DND-41 (cell line): ENCODE data around the gene HSBP1L1.

ENCODE experiments used
- ATAC-seq: fragments of 200-7000 bp; cut with Tn5 transposase; 3 replicates; pipeline ENCODE4 v1.9.1; 2021; ENCODE audit warnings: low read depth; ENCODE audit not compliant: insufficient read depth
- DNase-seq: peaks from one replicate; pipeline ENCODE4 v3.0.0-alpha.2; 2020
- H2AFZ ChIP-seq: 2 replicates; pipeline ENCODE4 v1.6.0; 2012; ENCODE audit warnings: low read depth, low read length
- H3K27ac ChIP-seq: 2 replicates; pipeline ENCODE4 v1.5.1; 2012; ENCODE audit warnings: low read length, inconsistent platforms
- H3K27me3 ChIP-seq: fragments of 200-600 bp; sonication (generic); 2 replicates; pipeline ENCODE4 v1.6.0; 2012; ENCODE audit warnings: low read length, mild to moderate bottlenecking, inconsistent platforms; ENCODE audit not compliant: insufficient read depth, poor library complexity
- H3K36me3 ChIP-seq: 2 replicates; pipeline ENCODE4 v1.5.1; 2012; ENCODE audit warnings: low read length, inconsistent platforms; ENCODE audit not compliant: insufficient read depth
- H3K4me1 ChIP-seq: 2 replicates; pipeline ENCODE4 v1.5.1; 2012; ENCODE audit warnings: mild to moderate bottlenecking, low read length; ENCODE audit not compliant: insufficient read depth
- H3K4me2 ChIP-seq: 2 replicates; pipeline ENCODE4 v1.6.0; 2012; ENCODE audit warnings: mild to moderate bottlenecking, moderate library complexity, low read length, inconsistent platforms; ENCODE audit not compliant: insufficient read depth
- H3K4me3 ChIP-seq, 2 experiments: fragments of 200-600 bp in 1 of 2; shearing (Covaris generic) in 1 of 2; 2 replicates each; pipeline ENCODE4 v1.5.1; 2012 to 2016; ENCODE audit warnings: inconsistent platforms in 2 of 2, low read length in 2 of 2, mild to moderate bottlenecking in 2 of 2, low read depth in 1 of 2, moderate library complexity in 1 of 2
- H3K79me2 ChIP-seq: 2 replicates; pipeline ENCODE4 v1.6.0; 2012; ENCODE audit warnings: low read length, inconsistent platforms; ENCODE audit not compliant: insufficient read depth
- H3K9ac ChIP-seq: 2 replicates; pipeline ENCODE4 v1.6.0; 2012; ENCODE audit warnings: low read depth, mild to moderate bottlenecking, inconsistent platforms, low read length, moderate library complexity
- H3K9me3 ChIP-seq: 2 replicates; pipeline ENCODE4 v1.5.1; 2012; ENCODE audit warnings: low read length, moderate library complexity, mild to moderate bottlenecking, inconsistent platforms; ENCODE audit not compliant: insufficient read depth, severe bottlenecking
- H4K20me1 ChIP-seq: 2 replicates; pipeline ENCODE4 v1.6.0; 2012; ENCODE audit warnings: low read length; ENCODE audit not compliant: insufficient read depth
- EZH2 ChIP-seq: IDR thresholded peaks from 3 replicates; pipeline ENCODE4 v1.6.1; 2012; ENCODE audit warnings: borderline replicate concordance, low read depth, mild to moderate bottlenecking, moderate library complexity, low read length, inconsistent platforms; ENCODE audit not compliant: severe bottlenecking
- TF ChIP-seq, protein P1 (sequence below): IDR thresholded peaks from 2 replicates; pipeline ENCODE4 v1.5.1; 2012; ENCODE audit warnings: borderline replicate concordance, low read length, moderate library complexity, mild to moderate bottlenecking; ENCODE audit not compliant: poor library complexity, severe bottlenecking; ENCODE audit errors: extremely low read depth

Gene HSBP1L1

DNA sequence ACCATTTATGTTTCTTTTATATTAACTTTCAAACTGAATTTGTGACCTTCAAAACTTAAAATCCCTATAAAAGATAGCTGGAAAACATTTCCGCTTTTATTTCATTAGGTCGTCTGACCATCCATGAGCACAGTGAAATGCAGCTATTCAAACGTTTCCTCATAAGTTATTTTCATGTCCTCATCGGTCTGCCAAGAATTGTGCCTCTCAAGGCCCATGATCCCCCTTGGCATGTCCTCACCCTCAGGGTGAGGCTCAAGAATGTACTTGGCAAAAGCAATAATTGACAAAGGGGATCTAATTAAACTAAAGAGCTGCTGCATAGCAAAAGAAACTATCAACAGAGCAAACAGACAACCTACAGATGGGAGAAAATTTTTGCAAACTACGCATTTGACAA lies 25.3 kb upstream of the HSBP1L1 start:
- H3K36me3 ChIP-seq = peaks cover 92% of the 10 kb centered on the region
- H3K27ac ChIP-seq = no peak overlapping the region
- no peak overlapping the region for H3K4me3 ChIP-seq
- H3K79me2 ChIP-seq = peaks cover 75% of the 10 kb centered on the region
- H3K4me2 ChIP-seq = no peak overlapping the region
- no peaks in the 10 kb centered on the region for H3K27me3 ChIP-seq
- H3K9ac ChIP-seq = no peak overlapping the region
- peaks cover 12% of the 10 kb centered on the region for H3K9me3 ChIP-seq
- peaks cover 35% of the 10 kb centered on the region for H4K20me1 ChIP-seq
- no peak for TF ChIP-seq EZH2
- TF ChIP-seq, protein P1, sequence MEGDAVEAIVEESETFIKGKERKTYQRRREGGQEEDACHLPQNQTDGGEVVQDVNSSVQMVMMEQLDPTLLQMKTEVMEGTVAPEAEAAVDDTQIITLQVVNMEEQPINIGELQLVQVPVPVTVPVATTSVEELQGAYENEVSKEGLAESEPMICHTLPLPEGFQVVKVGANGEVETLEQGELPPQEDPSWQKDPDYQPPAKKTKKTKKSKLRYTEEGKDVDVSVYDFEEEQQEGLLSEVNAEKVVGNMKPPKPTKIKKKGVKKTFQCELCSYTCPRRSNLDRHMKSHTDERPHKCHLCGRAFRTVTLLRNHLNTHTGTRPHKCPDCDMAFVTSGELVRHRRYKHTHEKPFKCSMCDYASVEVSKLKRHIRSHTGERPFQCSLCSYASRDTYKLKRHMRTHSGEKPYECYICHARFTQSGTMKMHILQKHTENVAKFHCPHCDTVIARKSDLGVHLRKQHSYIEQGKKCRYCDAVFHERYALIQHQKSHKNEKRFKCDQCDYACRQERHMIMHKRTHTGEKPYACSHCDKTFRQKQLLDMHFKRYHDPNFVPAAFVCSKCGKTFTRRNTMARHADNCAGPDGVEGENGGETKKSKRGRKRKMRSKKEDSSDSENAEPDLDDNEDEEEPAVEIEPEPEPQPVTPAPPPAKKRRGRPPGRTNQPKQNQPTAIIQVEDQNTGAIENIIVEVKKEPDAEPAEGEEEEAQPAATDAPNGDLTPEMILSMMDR = no peak
- no peaks in the 10 kb centered on the region for H3K4me1 ChIP-seq
- no peak for DNase-seq
- H2AFZ ChIP-seq = no peak overlapping the region
- ATAC-seq = no peak

DNA sequence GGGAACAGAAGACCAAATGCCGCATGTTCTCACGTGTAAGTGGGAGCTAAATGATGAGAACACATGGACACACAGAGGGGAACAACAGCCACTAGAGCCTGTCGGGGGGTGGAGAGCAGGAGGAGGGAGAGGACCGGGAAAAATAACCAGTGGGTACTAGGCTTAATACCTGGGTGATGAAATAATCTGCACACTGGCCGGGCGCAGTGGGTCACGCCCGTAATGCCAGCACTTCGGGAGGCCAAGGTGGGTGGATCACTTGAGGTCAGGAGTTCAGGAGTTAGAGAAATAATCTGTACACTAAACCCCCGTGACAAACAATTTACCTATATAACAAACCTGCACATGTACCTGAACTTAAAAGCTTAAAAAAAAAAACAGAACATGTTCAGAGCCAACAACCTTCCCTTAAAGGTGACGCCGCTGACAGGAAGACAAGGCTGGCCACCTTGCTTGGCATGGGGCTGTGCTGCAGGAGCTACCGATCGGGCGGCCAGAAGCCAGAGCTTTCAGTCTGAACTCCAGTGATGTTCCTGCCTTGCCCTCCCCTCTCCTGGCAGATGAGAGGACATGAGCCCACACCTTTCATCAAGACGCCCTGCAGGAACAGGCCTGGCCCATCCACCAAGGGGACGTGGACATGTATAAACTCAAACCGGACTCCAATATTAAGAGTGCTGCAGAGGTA lies 24.2 kb upstream of the HSBP1L1 start:
- Histone ChIP-seq H3K9ac (no peak overlapping the region), H3K36me3 (peaks cover 85% of the 10 kb centered on the region), H3K4me1 (peaks cover 4% of the 10 kb centered on the region), H3K4me2 (no peak overlapping the region), H3K4me3 (no peak overlapping the region), H3K27me3 (no peaks in the 10 kb centered on the region), H4K20me1 (peaks cover 45% of the 10 kb centered on the region), H3K9me3 (peaks cover 8% of the 10 kb centered on the region), H3K27ac (no peak overlapping the region), H3K79me2 (peaks cover 82% of the 10 kb centered on the region), H2AFZ (no peak overlapping the region)
- DNase-seq = no peak
- no peak for ATAC-seq
- TF ChIP-seq EZH2 = no peak
- TF ChIP-seq, protein P1 = no peak

DNA sequence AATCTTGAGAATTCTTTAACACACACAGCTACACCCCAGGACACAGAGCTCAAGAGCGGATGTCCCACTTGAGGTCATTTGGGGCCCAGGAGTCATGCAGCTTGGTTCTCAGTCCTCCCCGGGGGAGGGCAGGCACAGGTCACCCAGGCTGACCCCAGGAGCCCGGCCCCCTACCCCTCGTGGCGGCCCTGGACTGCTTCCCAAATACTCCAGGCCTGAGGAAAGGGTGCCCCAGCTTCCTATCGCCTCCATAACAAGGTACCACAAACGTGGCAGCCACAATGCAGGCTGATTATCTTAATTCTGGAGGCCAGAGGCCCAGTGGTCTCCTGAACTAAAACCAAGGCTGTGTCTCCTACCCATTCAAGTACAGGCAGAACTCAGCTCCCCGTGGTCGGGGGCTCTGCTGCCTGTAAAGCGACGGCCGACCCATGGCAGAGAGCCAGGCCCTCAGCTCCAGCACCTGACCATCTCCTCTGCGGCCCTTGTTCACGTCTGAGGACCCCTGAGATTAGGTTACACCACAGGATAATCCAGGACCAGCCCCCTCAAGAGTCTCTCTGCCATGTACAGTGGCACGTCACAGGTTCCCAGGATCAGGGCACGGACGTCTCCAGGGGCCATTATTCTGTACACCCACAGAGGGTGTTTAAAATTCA lies 23.5 kb upstream of the HSBP1L1 start:
- H3K36me3 ChIP-seq = peaks cover 85% of the 10 kb centered on the region
- H3K4me2 ChIP-seq = no peak overlapping the region
- no peak for DNase-seq
- H3K79me2 ChIP-seq = peaks cover 82% of the 10 kb centered on the region
- no peak for ATAC-seq
- H3K4me3 ChIP-seq = no peak overlapping the region
- no peak for TF ChIP-seq EZH2
- TF ChIP-seq, protein P1 = no peak
- no peak overlapping the region for H2AFZ ChIP-seq
- H3K4me1 ChIP-seq = peaks cover 7% of the 10 kb centered on the region
- H3K27ac ChIP-seq = no peak overlapping the region
- peaks cover 5% of the 10 kb centered on the region for H3K9me3 ChIP-seq
- H4K20me1 ChIP-seq = peaks cover 49% of the 10 kb centered on the region
- H3K27me3 ChIP-seq = no peaks in the 10 kb centered on the region
- no peak overlapping the region for H3K9ac ChIP-seq
